H1 (cell line): ENCODE results near the gene ABCC2. TPM values are rescaled to one million over a fixed set of nuclear protein-coding genes. Genes with fewer than 3 reads are reported as not detected.
A peak's percentile ranks its signal among the peaks of the same experiment; 100 is the strongest.

Experiments used
- CTCF ChIA-PET: fragments of 300-600 bp; sonication (Branson Sonifier 250); formaldehyde crosslinking; loops from one replicate; lab custom pipeline; 2021; ENCODE audit not compliant: partially characterized antibody; lab: Charles Lee
- POLR2A ChIA-PET: fragments of 300-600 bp; sonication (Branson Sonifier 250); formaldehyde crosslinking; loops from one replicate; lab custom pipeline; 2021; ENCODE audit warnings: inconsistent platforms; ENCODE audit not compliant: partially characterized antibody; lab: Charles Lee
- DNase-seq, 2 experiments: peaks; one replicate each; pipeline versions ENCODE4 v3.0.0 to v3.0.0-alpha.2; 2010 to 2022; ENCODE audit warnings: low spot score in 2 of 2, low read depth in 1 of 2, mixed read lengths in 1 of 2
- FAIRE-seq: peaks from 2 replicates; lab custom pipeline; 2011; peaks lifted over from hg19 to GRCh38; lab: Jason Lieb, UNC
- H2AFZ ChIP-seq: 2 replicates; pipeline ENCODE4 v1.8.1; 2012; ENCODE audit warnings: low read length, inconsistent platforms
- H2AK5ac ChIP-seq: 2 replicates; pipeline ENCODE4 v1.6.1; 2013; ENCODE audit warnings: low read depth, low read length
- H2BK120ac ChIP-seq: replicated peaks from 2 replicates; pipeline ENCODE3; 2013; ENCODE audit warnings: low read depth, low read length, inconsistent platforms
- H2BK12ac ChIP-seq: 2 replicates; pipeline ENCODE4 v1.6.1; 2013; ENCODE audit warnings: low read depth, low read length
- H2BK15ac ChIP-seq: 2 replicates; pipeline ENCODE4 v1.6.1; 2013; ENCODE audit warnings: low read length
- H2BK20ac ChIP-seq: 2 replicates; pipeline ENCODE4 v1.6.1; 2013; ENCODE audit warnings: low read length
- H2BK5ac ChIP-seq: 2 replicates; pipeline ENCODE4 v1.6.1; 2013; ENCODE audit warnings: low read depth, low read length
- H3K14ac ChIP-seq: 2 replicates; pipeline ENCODE4 v1.6.1; 2013; ENCODE audit warnings: inconsistent platforms; ENCODE audit not compliant: insufficient read length
- H3K18ac ChIP-seq: 2 replicates; pipeline ENCODE4 v1.6.1; 2013; ENCODE audit warnings: low read length; ENCODE audit errors: extremely low read depth
- H3K23ac ChIP-seq: 2 replicates; pipeline ENCODE4 v1.6.1; 2013; ENCODE audit warnings: inconsistent platforms; ENCODE audit not compliant: insufficient read length
- H3K23me2 ChIP-seq: 2 replicates; pipeline ENCODE4 v1.6.1; 2013; ENCODE audit warnings: low read depth, low read length
- H3K27ac ChIP-seq: 2 replicates; pipeline ENCODE4 v1.6.1; 2011; ENCODE audit warnings: low read depth, low read length, inconsistent platforms
- H3K27me3 ChIP-seq, 4 experiments: replicated peaks in 1 of 4; 1 replicate in 1 of 4; 2 replicates in 3 of 4; pipeline versions ENCODE4 v1.6.1 to v1.8.1; 2011 to 2013; ENCODE audit warnings: low read length in 3 of 4, mild to moderate bottlenecking in 3 of 4, inconsistent platforms in 2 of 4, mixed read lengths in 2 of 4, moderate library complexity in 1 of 4; ENCODE audit not compliant: control insufficient read depth in 3 of 4, insufficient read depth in 3 of 4; ENCODE audit errors: extremely low read depth in 1 of 4
- H3K36me3 ChIP-seq, 4 experiments: 2 replicates each; pipeline versions ENCODE4 v1.6.1 to v1.8.1; 2011 to 2013; ENCODE audit warnings: mild to moderate bottlenecking in 4 of 4, low read length in 3 of 4, moderate library complexity in 2 of 4, control low read depth in 1 of 4, inconsistent platforms in 1 of 4; ENCODE audit not compliant: insufficient read depth in 4 of 4, control insufficient read depth in 2 of 4
- H3K4ac ChIP-seq: replicated peaks from 2 replicates; pipeline ENCODE3; 2013; ENCODE audit warnings: low read length, low read depth, mixed read lengths, inconsistent platforms; ENCODE audit not compliant: insufficient read length
- H3K4me1 ChIP-seq, 4 experiments: replicated peaks in 1 of 4; 1 replicate in 1 of 4; 2 replicates in 3 of 4; pipeline versions ENCODE4 v1.6.1 to v1.8.1; 2011 to 2013; ENCODE audit warnings: low read length in 3 of 4, inconsistent platforms in 2 of 4, mixed read lengths in 1 of 4; ENCODE audit not compliant: insufficient read depth in 4 of 4, control insufficient read depth in 3 of 4
- H3K4me2 ChIP-seq, 2 experiments: 2 replicates each; pipeline versions ENCODE4 v1.6.1 to v1.8.1; 2011 to 2013; ENCODE audit warnings: low read depth in 2 of 2, low read length in 2 of 2, control low read depth in 1 of 2, inconsistent platforms in 1 of 2, mild to moderate bottlenecking in 1 of 2; ENCODE audit not compliant: insufficient read depth in 1 of 2
- H3K4me3 ChIP-seq, 4 experiments: fragments of 200-600, 300-600 bp in 1 of 4; sonication (generic), shearing (Covaris generic), sonication (Bioruptor Twin) in 1 of 4; 2 replicates each; pipeline versions ENCODE4 v1.5.1 to v1.8.1; 2011 to 2016; ENCODE audit warnings: low read length in 4 of 4, low read depth in 3 of 4, control low read depth in 2 of 4, inconsistent platforms in 2 of 4, mild to moderate bottlenecking in 2 of 4, mixed read lengths in 1 of 4, moderate library complexity in 1 of 4; ENCODE audit not compliant: insufficient read depth in 2 of 4; ENCODE audit errors: extremely low read depth in 1 of 4
- H3K56ac ChIP-seq: replicated peaks from 2 replicates; pipeline ENCODE3; 2013; ENCODE audit warnings: low read depth, mild to moderate bottlenecking, mixed read lengths, low read length, inconsistent platforms; ENCODE audit not compliant: insufficient read length
- H3K79me1 ChIP-seq: 2 replicates; pipeline ENCODE4 v1.6.1; 2013; ENCODE audit warnings: low read depth, low read length, control low read depth
- H3K79me2 ChIP-seq, 2 experiments: 2 replicates each; pipeline versions ENCODE4 v1.6.1 to v1.8.1; 2012 to 2013; ENCODE audit warnings: low read length in 2 of 2, mild to moderate bottlenecking in 2 of 2, inconsistent platforms in 1 of 2; ENCODE audit not compliant: insufficient read depth in 2 of 2, control insufficient read depth in 1 of 2
- H3K9ac ChIP-seq, 4 experiments: replicated peaks in 1 of 4; 1 replicate in 1 of 4; 2 replicates in 3 of 4; pipeline versions ENCODE4 v1.6.1 to v1.8.1; 2011 to 2013; ENCODE audit warnings: low read depth in 3 of 4, low read length in 3 of 4, control low read depth in 2 of 4, mild to moderate bottlenecking in 2 of 4, moderate library complexity in 2 of 4, inconsistent platforms in 1 of 4; ENCODE audit errors: extremely low read depth in 1 of 4
- H3K9me3 ChIP-seq, 2 experiments: 2 replicates each; pipeline versions ENCODE4 v1.6.1 to v1.8.1; 2012 to 2013; ENCODE audit warnings: mild to moderate bottlenecking in 2 of 2, moderate library complexity in 2 of 2, control low read depth in 1 of 2, inconsistent platforms in 1 of 2, low read depth in 1 of 2, low read length in 1 of 2, mixed read lengths in 1 of 2; ENCODE audit not compliant: insufficient read depth in 2 of 2
- H4K20me1 ChIP-seq, 2 experiments: replicated peaks in 1 of 2; 2 replicates each; pipeline versions ENCODE3 to v1.8.1; 2011 to 2013; ENCODE audit warnings: inconsistent platforms in 2 of 2, low read length in 2 of 2, mild to moderate bottlenecking in 1 of 2; ENCODE audit not compliant: insufficient read depth in 2 of 2, control insufficient read depth in 1 of 2
- H4K5ac ChIP-seq: 2 replicates; pipeline ENCODE4 v1.6.1; 2013; ENCODE audit warnings: low read length, low read depth, mixed read lengths, inconsistent platforms; ENCODE audit not compliant: insufficient read length
- H4K8ac ChIP-seq: 2 replicates; pipeline ENCODE4 v1.8.0; 2013; ENCODE audit warnings: mild to moderate bottlenecking, moderate library complexity, low read length, inconsistent platforms; ENCODE audit not compliant: insufficient read depth; ENCODE audit errors: extremely low read depth
- H4K91ac ChIP-seq: replicated peaks from 2 replicates; pipeline ENCODE3; 2013; ENCODE audit warnings: low read length, mixed read lengths, inconsistent platforms; ENCODE audit not compliant: insufficient read length
- CBX8 ChIP-seq: fragments of 300-800, 300-1000 bp; sonication (generic); IDR thresholded peaks from 2 replicates; pipeline ENCODE4 v1.7.1; 2016; ENCODE audit warnings: low read depth, low read length, borderline replicate concordance
- EP300 ChIP-seq, 2 experiments: IDR thresholded peaks; 1 replicate in 1 of 2; 2 replicates in 1 of 2; pipeline ENCODE4 v1.6.1; 2011 to 2012; ENCODE audit warnings: low read depth in 2 of 2, low read length in 2 of 2, mild to moderate bottlenecking in 2 of 2, borderline replicate concordance in 1 of 2, inconsistent platforms in 1 of 2, moderate library complexity in 1 of 2
- NANOG ChIP-seq: IDR thresholded peaks from 2 replicates; pipeline ENCODE4 v1.6.1; 2011; ENCODE audit warnings: low read length, low read depth, mild to moderate bottlenecking, inconsistent platforms; ENCODE audit not compliant: insufficient read depth, poor library complexity, severe bottlenecking
- WGBS, 2 experiments: shearing (Covaris generic) in 1 of 2; methylation state at CpG; one replicate each; pipeline versions ENCODE4 v1.1.6 to v1.1.7; 2013 to 2015; ENCODE audit warnings: low lambda C conversion rate in 2 of 2, mixed read lengths in 2 of 2, inconsistent platforms in 1 of 2, low coverage in 1 of 2, missing lambda C conversion rate in 1 of 2; ENCODE audit not compliant: insufficient replicate concordance in 2 of 2, insufficient coverage in 1 of 2, insufficient read length in 1 of 2; ENCODE audit errors: extremely low coverage in 1 of 2, missing lambda C conversion rate in 1 of 2; 5-methylcytosine and 5-hydroxymethylcytosine counted together
- polyA plus RNA-seq, 7 experiments: library from polyadenylated mRNA; depleted of rRNA in 3 of 7; stranded (reverse) in 5 of 7; unstranded in 2 of 7; fragments of >200 nt in 5 of 7; fragments of 200-250 nt in 2 of 7; gene quantifications; 1 replicate in 5 of 7; 2 replicates in 1 of 7; 4 replicates in 1 of 7; pipeline versions ENCODE4 v1.2.1 to v1.2.3, GENCODE V29; 2011 to 2013; ENCODE audit warnings: missing spikeins in 2 of 7, mixed read lengths in 2 of 7
- total RNA-seq: library from RNA; stranded (reverse); fragmentation: NEBNext Ultra II Directional; extraction: Animal tissue kit (Norgen Biotek cat#: 25700); gene quantifications from 2 replicates; pipeline ENCODE4 v1.2.1, GENCODE V29; 2021
- TF ChIP-seq, protein P1 (sequence below): IDR thresholded peaks from 2 replicates; pipeline ENCODE4 v1.6.1; 2012; ENCODE audit warnings: inconsistent platforms
- TF ChIP-seq, protein P2 (sequence below): IDR thresholded peaks from 2 replicates; pipeline ENCODE4 v1.6.1; 2011; ENCODE audit warnings: low read length, improper control_type of control experiment

Gene ABCC2
- total and polyA plus RNA-seq, 2 of the 8 experiments (the other 6 are each of a cell fraction or from before 2014, with no cell fraction given), result 0.74 to 1.1 TPM

DNA sequence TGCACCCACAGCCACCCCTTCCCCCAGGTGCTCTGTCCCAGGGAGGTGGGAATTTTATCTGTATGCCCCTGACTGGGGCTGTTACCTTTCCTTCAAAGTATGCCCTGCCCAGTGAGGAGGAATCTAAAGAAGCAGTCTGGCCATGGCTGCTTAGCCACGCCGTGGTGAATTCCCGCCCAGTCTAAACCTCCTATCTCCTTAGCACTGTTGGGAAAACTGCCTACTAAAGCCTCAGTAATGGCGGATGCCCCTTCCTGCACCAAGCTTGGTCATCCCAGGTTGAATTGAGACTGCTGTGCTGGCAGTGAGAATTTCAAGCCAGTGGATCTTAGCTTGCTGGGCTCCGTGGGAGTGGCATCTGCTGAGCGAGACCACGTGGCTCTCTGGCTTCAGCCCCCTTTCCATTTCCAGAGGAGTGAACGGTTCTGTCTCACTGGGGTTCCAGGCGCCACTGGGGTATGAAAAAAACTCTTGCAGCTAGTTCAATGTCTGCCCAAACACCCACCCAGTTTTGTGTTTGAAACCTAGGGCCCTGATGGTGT is 87.2 kb downstream of the ABCC2 start:
- Histone ChIP-seq H3K27me3 (no peaks in the 10 kb centered on the region), H3K23me2 (no peaks in the 10 kb centered on the region), H4K20me1 (no peaks in the 10 kb centered on the region), H4K8ac (no peak overlapping the region), H2AFZ (no peak overlapping the region), H2AK5ac (no peak overlapping the region), H2BK20ac (no peak overlapping the region), H3K4me3 (no peak overlapping the region), H3K79me1 (no peaks in the 10 kb centered on the region), H3K9ac (no peak overlapping the region), H3K4me2 (no peak overlapping the region), H3K4me1 (no peaks in the 10 kb centered on the region), H3K18ac (no peak overlapping the region), H4K91ac (no peak overlapping the region), H3K9me3 (no peaks in the 10 kb centered on the region), H3K27ac (no peak overlapping the region), H3K14ac (no peak overlapping the region), H3K23ac (no peak overlapping the region), H2BK15ac (no peak overlapping the region), H2BK5ac (no peak overlapping the region), H3K79me2 (no peaks in the 10 kb centered on the region), H2BK120ac (no peak overlapping the region), H4K5ac (no peak overlapping the region), H2BK12ac (no peak overlapping the region), H3K4ac (no peak overlapping the region), H3K36me3 (no peaks in the 10 kb centered on the region), H3K56ac (no peak overlapping the region)
- TF ChIP-seq EP300 (IDR thresholded peaks at IDR 0.05; ENCODE audit: borderline replicate concordance in 1 of 2, low read depth in 2 of 2, low read length in 2 of 2) (no peak), CBX8 (no peak), NANOG (no peak)
- TF ChIP-seq, protein P1, sequence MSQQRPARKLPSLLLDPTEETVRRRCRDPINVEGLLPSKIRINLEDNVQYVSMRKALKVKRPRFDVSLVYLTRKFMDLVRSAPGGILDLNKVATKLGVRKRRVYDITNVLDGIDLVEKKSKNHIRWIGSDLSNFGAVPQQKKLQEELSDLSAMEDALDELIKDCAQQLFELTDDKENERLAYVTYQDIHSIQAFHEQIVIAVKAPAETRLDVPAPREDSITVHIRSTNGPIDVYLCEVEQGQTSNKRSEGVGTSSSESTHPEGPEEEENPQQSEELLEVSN, result peak; percentile 72
- TF ChIP-seq, protein P2, sequence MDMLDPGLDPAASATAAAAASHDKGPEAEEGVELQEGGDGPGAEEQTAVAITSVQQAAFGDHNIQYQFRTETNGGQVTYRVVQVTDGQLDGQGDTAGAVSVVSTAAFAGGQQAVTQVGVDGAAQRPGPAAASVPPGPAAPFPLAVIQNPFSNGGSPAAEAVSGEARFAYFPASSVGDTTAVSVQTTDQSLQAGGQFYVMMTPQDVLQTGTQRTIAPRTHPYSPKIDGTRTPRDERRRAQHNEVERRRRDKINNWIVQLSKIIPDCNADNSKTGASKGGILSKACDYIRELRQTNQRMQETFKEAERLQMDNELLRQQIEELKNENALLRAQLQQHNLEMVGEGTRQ, result no peak
- 92% methylated on average over 9 of the region's 9 CpGs; no CpG with 5 or more reads in 1 of the 2 experiments for WGBS, 2 experiments
- DNase-seq, result no peak
- CTCF ChIA-PET, result interaction anchor here (0.6 to 4.4 kb wide), 9 partner anchors 10 to 381 kb away, joined by 3 to 28 read pairs (median 5); no protein-coding TSS in a partner anchor
- POLR2A ChIA-PET, result interaction anchor here (0.6 to 1.0 kb wide), 3 partner anchors 20 to 318 kb away, joined by 3 read pairs; no protein-coding TSS in a partner anchor
- FAIRE-seq, result no peak
